Natural killer cell (primary cell): ENCODE data around the gene MYL7. TPM values are rescaled to one million over a fixed set of nuclear protein-coding genes. Genes with fewer than 3 reads are reported as not detected.

ENCODE experiments used
- ATAC-seq, 3 donors: fragments of 150-1000 bp in 2 of 3; fragments of 200-7000 bp in 1 of 3; cut with Tn5 transposase; 1 replicate in 1 of 3; 2 replicates in 2 of 3; pipeline ENCODE4 v1.10.0; 2021; ENCODE audit warnings: mild to moderate bottlenecking in 2 of 3, moderate library complexity in 2 of 3
- DNase-seq, 2 donors: peaks; one replicate each; pipeline versions ENCODE4 v3.0.0 to v3.0.0-alpha.2; 2013 to 2021; ENCODE audit warnings: mixed read lengths in 1 of 2
- H3K27ac ChIP-seq: one replicate; pipeline ENCODE4 v1.5.1; 2013; ENCODE audit warnings: mild to moderate bottlenecking, low read length
- H3K27me3 ChIP-seq: one replicate; pipeline ENCODE4 v1.6.1; 2013; ENCODE audit warnings: low read length; ENCODE audit not compliant: control insufficient read depth, insufficient read depth
- H3K36me3 ChIP-seq: one replicate; pipeline ENCODE4 v1.6.1; 2013; ENCODE audit warnings: low read length; ENCODE audit not compliant: control insufficient read depth, insufficient read depth
- H3K4me1 ChIP-seq: one replicate; pipeline ENCODE4 v1.6.1; 2013; ENCODE audit warnings: low read length; ENCODE audit not compliant: control insufficient read depth, insufficient read depth
- H3K4me3 ChIP-seq: one replicate; pipeline ENCODE4 v1.5.1; 2013; ENCODE audit warnings: low read length
- H3K9me3 ChIP-seq: one replicate; pipeline ENCODE4 v1.6.1; 2013; ENCODE audit warnings: low read length; ENCODE audit not compliant: control insufficient read depth, insufficient read depth
- H3K27ac Mint-ChIP-seq, 2 donors: one replicate each; pipeline ENCODE4 v1.8.0; 2022; ENCODE audit warnings: mild to moderate bottlenecking in 2 of 2, mixed read lengths in 2 of 2, moderate library complexity in 1 of 2
- H3K27me3 Mint-ChIP-seq, 2 donors: one replicate each; pipeline ENCODE4 v1.8.0; 2022; ENCODE audit warnings: low read depth in 2 of 2, mixed read lengths in 2 of 2
- H3K36me3 Mint-ChIP-seq: one replicate; pipeline ENCODE4 v1.8.0; 2022; ENCODE audit warnings: mixed read lengths
- H3K4me1 Mint-ChIP-seq, 2 donors: one replicate each; pipeline ENCODE4 v1.8.0; 2022; ENCODE audit warnings: mixed read lengths in 2 of 2
- H3K4me3 Mint-ChIP-seq: one replicate; pipeline ENCODE4 v1.8.0; 2022; ENCODE audit warnings: mild to moderate bottlenecking, moderate library complexity, mixed read lengths
- H3K9me3 Mint-ChIP-seq, 2 donors: one replicate each; pipeline ENCODE4 v1.8.0; 2022; ENCODE audit warnings: mixed read lengths in 2 of 2
- WGBS: methylation state at CpG from one replicate; pipeline ENCODE4 v1.1.7; 2013; ENCODE audit warnings: missing lambda C conversion rate; ENCODE audit not compliant: insufficient coverage; 5-methylcytosine and 5-hydroxymethylcytosine counted together
- intact Hi-C: fragments of 100-400 bp; cut with micrococcal nuclease; formaldehyde crosslinking; loops from one replicate; pipeline ENCODE4 v1.14.2; 2022
- total RNA-seq, 4 donors: library from RNA; stranded (reverse); fragments of 120-200 nt in 1 of 4; gene quantifications; one replicate each; pipeline versions ENCODE4 v1.2.3 to v1.2.4, GENCODE V29; 2013 to 2022
- TF ChIP-seq, protein P1 (sequence below): fragments of 200-600 bp; IDR thresholded peaks from one replicate; pipeline ENCODE4 v1.8.0; 2022; ENCODE audit warnings: antibody characterized with exemption

Gene MYL7
- total RNA-seq, 3 donors from 2014 or later (not counting 1 experiment from before 2014, with no cell fraction given) = not detected

DNA sequence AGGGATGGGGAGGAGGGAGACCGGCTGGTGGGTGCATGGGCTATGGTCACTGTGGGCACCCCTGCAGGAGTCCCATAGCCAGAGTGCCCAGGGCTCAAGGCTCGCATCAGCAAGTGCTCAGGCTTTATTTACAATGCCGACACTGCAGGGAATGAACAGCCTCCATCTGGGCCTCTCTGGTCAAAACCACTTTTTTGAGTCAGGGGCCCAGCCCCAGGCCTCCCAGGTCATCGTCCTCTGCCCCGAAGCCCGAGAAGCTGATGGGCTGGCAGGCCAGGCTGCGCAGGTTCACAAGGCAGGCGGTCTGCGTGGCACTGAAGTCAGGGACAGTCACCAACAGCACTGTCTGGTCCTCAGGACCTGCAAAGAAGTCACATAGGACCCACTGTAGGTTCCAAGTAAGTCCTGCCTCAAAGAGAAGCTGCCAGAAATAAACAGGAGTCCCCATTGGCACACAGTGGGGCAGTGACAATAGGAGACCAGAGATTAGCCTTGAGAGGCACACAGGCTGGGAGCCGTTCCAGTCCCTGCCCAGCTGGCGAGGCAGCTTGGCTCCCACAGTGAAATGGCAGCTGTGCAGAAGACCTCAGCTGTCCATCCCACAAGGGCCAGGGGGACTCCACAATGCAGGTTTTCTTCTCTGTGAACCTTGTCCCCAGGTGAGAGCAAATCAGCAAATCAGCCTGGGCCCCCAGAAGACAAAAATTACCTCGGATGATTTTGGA lies 26.4 kb downstream of the MYL7 start:
- no peak for ATAC-seq
- no peak overlapping the region for H3K4me3 Mint-ChIP-seq
- peaks cover 22% of the 10 kb centered on the region for H3K36me3 ChIP-seq

DNA sequence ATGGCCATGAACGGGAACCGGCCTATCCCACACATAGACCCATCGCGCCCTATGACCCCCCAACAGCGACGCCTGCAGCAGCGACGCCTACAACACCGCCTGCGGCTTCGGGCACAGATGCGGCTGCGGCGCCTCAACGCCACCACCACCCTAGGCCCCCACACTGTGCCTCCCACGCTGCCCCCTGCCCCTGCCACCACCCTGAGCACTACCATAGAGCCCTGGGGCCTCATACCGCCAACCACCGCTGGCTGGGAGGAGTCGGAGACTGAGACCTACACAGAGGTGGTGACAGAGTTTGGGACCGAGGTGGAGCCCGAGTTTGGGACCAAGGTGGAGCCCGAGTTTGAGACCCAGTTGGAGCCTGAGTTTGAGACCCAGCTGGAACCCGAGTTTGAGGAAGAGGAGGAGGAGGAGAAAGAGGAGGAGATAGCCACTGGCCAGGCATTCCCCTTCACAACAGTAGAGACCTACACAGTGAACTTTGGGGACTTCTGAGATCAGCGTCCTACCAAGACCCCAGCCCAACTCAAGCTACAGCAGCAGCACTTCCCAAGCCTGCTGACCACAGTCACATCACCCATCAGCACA lies 27.3 kb downstream of the MYL7 start:
- peaks cover 0 to 5% of the 10 kb centered on the region in 2 donors for H3K4me1 Mint-ChIP-seq
- no peaks in the 10 kb centered on the region for H3K36me3 Mint-ChIP-seq
- Histone ChIP-seq H3K4me1 (no peaks in the 10 kb centered on the region), H3K4me3 (no peak overlapping the region), H3K9me3 (no peaks in the 10 kb centered on the region), H3K27ac (no peak overlapping the region), H3K27me3 (no peaks in the 10 kb centered on the region), H3K36me3 (peaks cover 19% of the 10 kb centered on the region)
- H3K27ac Mint-ChIP-seq = no peak overlapping the region
- TF ChIP-seq, protein P1, sequence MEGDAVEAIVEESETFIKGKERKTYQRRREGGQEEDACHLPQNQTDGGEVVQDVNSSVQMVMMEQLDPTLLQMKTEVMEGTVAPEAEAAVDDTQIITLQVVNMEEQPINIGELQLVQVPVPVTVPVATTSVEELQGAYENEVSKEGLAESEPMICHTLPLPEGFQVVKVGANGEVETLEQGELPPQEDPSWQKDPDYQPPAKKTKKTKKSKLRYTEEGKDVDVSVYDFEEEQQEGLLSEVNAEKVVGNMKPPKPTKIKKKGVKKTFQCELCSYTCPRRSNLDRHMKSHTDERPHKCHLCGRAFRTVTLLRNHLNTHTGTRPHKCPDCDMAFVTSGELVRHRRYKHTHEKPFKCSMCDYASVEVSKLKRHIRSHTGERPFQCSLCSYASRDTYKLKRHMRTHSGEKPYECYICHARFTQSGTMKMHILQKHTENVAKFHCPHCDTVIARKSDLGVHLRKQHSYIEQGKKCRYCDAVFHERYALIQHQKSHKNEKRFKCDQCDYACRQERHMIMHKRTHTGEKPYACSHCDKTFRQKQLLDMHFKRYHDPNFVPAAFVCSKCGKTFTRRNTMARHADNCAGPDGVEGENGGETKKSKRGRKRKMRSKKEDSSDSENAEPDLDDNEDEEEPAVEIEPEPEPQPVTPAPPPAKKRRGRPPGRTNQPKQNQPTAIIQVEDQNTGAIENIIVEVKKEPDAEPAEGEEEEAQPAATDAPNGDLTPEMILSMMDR = no peak
- DNase-seq (no peak), ATAC-seq (no peak)
- intact Hi-C loops = no loop called here
- H3K4me3 Mint-ChIP-seq = no peak overlapping the region
- H3K27me3 Mint-ChIP-seq = no peaks in the 10 kb centered on the region
- no peaks in the 10 kb centered on the region for H3K9me3 Mint-ChIP-seq
- WGBS = 96% methylated on average over 24 of the region's 24 CpGs

More for the DNA sequence above, 26.4 kb downstream of the MYL7 start:
- 95% methylated on average over 12 of the region's 12 CpGs for WGBS
- H3K9me3 Mint-ChIP-seq = no peaks in the 10 kb centered on the region
- H3K4me3 ChIP-seq = no peak overlapping the region
- no peaks in the 10 kb centered on the region for H3K27me3 Mint-ChIP-seq
- H3K27me3 ChIP-seq = no peaks in the 10 kb centered on the region
- H3K27ac ChIP-seq = no peak overlapping the region
- H3K4me1 Mint-ChIP-seq = peaks cover 0 to 8% of the 10 kb centered on the region in 2 donors
- H3K36me3 Mint-ChIP-seq = no peaks in the 10 kb centered on the region
- H3K27ac Mint-ChIP-seq = no peak overlapping the region
- no peak for DNase-seq
- TF ChIP-seq, protein P1 = no peak
- no peaks in the 10 kb centered on the region for H3K9me3 ChIP-seq
- intact Hi-C loops = no loop called here
- H3K4me1 ChIP-seq = no peaks in the 10 kb centered on the region

DNA sequence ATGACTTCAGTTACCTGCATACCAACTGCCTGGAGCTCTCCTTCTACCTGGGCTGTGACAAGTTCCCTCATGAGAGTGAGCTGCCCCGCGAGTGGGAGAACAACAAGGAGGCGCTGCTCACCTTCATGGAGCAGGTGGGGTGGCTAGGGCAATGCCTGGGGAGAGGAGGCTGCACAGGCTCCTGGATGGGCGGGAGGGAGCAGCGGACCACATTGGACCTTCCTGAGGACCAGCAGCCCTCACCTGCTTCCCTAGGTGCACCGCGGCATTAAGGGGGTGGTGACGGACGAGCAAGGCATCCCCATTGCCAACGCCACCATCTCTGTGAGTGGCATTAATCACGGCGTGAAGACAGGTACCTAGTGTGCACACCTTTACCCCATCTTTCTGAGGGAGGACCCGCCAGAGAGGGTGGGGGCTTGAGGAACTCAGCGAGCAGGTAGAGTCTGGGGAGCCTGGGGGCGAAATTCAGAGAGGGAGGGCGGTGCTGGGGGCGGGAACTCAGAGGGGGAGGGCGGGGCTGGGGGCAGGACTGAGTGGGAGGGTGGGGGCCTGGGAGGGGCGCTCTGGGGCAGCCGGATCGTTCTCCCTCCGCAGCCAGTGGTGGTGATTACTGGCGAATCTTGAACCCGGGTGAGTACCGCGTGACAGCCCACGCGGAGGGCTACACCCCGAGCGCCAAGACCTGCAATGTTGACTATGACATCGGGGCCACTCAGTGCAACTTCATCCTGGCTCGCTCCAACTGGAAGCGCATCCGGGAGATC lies 28.0 kb downstream of the MYL7 start:
- Histone ChIP-seq H3K9me3 (no peaks in the 10 kb centered on the region), H3K27me3 (no peaks in the 10 kb centered on the region), H3K36me3 (peaks cover 19% of the 10 kb centered on the region), H3K4me3 (no peak overlapping the region), H3K27ac (no peak overlapping the region), H3K4me1 (no peaks in the 10 kb centered on the region)
- ATAC-seq = no peak
- WGBS = 97% methylated on average over 31 of the region's 34 CpGs
- intact Hi-C loops = no loop called here
- Mint-ChIP-seq H3K4me3 (no peak overlapping the region), H3K27ac (no peak overlapping the region), H3K9me3 (no peaks in the 10 kb centered on the region), H3K4me1 (peaks cover 0 to 5% of the 10 kb centered on the region in 2 donors), H3K27me3 (no peaks in the 10 kb centered on the region), H3K36me3 (no peaks in the 10 kb centered on the region)
- TF ChIP-seq, protein P1 = no peak
- no peak for DNase-seq
